ENCODE results near the gene BORCS5.

Gene BORCS5

DNA sequence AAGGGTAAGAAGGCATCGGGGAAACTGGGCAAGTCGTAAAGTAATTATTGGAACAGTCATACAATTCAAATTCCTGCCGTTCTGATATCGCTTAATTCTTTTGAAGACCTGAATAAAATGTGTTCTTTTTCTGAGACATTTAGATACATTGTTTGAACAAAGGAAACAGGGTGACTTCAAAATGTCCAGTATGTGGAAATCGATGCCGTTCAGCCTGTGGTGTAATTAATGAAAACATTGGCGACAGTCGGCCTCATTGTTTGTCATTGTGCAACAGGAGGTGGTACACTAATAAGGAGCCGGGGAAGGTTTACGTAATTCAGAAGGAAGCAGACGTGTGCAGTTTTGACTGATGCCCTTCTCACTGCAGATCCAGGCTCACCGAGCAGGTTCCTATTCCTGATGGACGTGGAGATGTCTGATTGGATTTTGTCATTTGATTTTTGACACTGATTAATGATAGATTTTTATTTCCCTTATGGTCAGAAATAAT, 92.7 kb downstream of the BORCS5 start:
- TF ChIP-seq, protein P1, sequence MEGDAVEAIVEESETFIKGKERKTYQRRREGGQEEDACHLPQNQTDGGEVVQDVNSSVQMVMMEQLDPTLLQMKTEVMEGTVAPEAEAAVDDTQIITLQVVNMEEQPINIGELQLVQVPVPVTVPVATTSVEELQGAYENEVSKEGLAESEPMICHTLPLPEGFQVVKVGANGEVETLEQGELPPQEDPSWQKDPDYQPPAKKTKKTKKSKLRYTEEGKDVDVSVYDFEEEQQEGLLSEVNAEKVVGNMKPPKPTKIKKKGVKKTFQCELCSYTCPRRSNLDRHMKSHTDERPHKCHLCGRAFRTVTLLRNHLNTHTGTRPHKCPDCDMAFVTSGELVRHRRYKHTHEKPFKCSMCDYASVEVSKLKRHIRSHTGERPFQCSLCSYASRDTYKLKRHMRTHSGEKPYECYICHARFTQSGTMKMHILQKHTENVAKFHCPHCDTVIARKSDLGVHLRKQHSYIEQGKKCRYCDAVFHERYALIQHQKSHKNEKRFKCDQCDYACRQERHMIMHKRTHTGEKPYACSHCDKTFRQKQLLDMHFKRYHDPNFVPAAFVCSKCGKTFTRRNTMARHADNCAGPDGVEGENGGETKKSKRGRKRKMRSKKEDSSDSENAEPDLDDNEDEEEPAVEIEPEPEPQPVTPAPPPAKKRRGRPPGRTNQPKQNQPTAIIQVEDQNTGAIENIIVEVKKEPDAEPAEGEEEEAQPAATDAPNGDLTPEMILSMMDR (IDR thresholded peaks at IDR 0.05; ENCODE audit: control extremely low read depth, extremely low read depth, low read depth, missing control alignments) = no peak
- CTCF ChIA-PET = no interaction called here
- POLR2A ChIA-PET = no interaction called here
- DNase-seq (ENCODE audit: extremely low spot score) = no peak

DNA sequence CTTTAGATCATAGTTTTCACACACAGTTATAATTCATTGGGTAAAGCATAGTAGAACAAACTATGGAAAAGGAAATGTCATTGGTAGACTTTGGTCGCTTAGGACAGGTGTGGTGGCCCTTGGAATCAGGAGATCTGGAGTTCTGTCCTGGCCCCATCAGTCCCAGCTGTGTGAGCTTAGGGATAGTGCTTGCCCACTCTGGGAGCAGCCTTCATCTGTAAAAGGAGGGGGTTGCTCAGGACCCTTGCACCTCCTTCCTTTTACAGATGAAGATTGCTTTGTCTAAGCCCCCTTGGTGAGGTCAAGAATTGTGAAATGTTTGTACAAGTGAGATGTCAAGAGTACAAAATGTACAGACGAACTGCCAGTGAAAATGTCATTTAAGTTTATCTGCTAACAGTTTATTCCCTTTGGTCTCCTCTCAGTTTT, 93.2 kb downstream of the BORCS5 start:
- no peak for DNase-seq (ENCODE audit: extremely low spot score)
- ChIA-PET CTCF (interaction anchor here (0.8 kb wide), 1 partner anchor 8 kb away, joined by 4 read pairs; no protein-coding TSS in a partner anchor), POLR2A (no interaction called here)
- TF ChIP-seq, protein P1 (IDR thresholded peaks at IDR 0.05; ENCODE audit: control extremely low read depth, extremely low read depth, low read depth, missing control alignments) = no peak

DNA sequence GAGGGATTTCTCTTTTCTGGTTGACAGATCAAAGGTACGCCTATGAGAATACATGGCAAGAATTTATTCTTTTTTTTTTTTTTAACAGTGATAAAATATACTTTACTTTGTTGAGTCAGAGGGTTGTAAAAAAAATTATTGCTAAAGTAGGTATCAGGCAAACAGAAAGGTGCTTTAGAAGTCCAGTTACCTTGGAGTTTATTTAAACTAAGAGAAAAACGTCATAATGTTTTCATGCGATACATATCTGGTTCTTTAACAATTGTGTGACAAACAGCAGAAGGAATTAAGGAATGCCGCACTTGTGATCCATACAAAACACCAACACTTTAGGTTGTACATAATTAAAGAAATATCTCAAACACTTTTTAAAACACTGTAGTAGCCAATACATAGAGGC, 94.2 kb downstream of the BORCS5 start:
- ChIA-PET CTCF (no interaction called here), POLR2A (interaction anchor here (0.7 kb wide), 1 partner anchor 39 kb away, joined by 6 read pairs; no protein-coding TSS in a partner anchor)
- DNase-seq (ENCODE audit: extremely low spot score) = no peak
- TF ChIP-seq, protein P1 (IDR thresholded peaks at IDR 0.05; ENCODE audit: control extremely low read depth, extremely low read depth, low read depth, missing control alignments) = no peak

DNA sequence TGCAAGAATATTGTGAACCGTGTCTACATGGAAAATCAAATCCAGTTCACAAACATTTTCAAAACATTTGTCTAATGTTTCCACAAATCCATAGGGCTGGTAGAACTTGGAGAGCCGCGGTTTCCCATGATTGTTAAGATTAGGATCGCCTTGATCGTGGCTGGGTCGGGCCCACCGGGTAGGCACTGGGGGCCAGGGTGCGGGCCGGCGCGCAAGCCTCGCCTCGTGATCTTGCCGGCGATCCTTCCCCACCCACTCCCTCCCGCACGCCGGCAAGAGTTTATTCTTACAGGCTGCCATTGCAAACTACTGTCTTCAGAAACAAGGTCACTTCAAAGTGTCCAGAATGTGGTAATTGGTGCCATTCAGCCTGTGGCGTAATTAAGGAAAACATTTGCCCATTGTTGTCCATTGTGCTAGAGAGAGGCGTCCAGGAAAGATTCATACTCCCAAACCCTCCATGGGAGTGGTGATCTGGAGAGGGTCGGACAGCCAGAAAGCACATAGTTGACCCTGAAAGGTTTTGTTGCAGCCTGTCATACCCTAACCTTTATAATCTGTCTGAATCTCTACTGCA, 95.5 kb downstream of the BORCS5 start:
- ChIA-PET CTCF (interaction anchor here (0.8 kb wide), 1 partner anchor 9 kb away, joined by 3 read pairs; no protein-coding TSS in a partner anchor), POLR2A (no interaction called here)

DNA sequence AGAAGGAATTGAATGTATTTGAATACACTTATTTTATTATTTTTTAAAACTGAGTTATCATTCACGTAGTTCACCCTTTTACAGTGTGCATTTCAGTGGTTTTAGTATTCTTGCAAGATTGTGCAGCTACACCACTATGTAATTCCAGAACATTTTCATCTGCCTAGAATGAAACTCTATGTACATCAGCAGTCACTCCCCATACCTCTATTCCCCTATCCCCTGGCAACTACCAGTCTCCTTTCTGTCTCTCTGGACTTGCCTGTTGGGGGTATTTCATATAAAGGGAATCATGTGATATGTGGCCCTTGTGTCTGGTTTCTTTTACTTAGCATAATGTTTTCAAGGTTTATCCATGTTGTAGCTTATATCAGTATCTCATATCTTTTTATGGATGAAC, 96.8 kb downstream of the BORCS5 start:
- TF ChIP-seq, protein P1 (IDR thresholded peaks at IDR 0.05; ENCODE audit: control extremely low read depth, extremely low read depth, low read depth, missing control alignments) = no peak
- no peak for DNase-seq (ENCODE audit: extremely low spot score)
- ChIA-PET CTCF (interaction anchor here (1.7 kb wide), 1 partner anchor 19 kb away, joined by 3 read pairs; no protein-coding TSS in a partner anchor), POLR2A (no interaction called here)

More for the DNA sequence above, 95.5 kb downstream of the BORCS5 start:
- TF ChIP-seq, protein P1 (IDR thresholded peaks at IDR 0.05; ENCODE audit: control extremely low read depth, extremely low read depth, low read depth, missing control alignments) = no peak
- no peak for DNase-seq (ENCODE audit: extremely low spot score)

DNA sequence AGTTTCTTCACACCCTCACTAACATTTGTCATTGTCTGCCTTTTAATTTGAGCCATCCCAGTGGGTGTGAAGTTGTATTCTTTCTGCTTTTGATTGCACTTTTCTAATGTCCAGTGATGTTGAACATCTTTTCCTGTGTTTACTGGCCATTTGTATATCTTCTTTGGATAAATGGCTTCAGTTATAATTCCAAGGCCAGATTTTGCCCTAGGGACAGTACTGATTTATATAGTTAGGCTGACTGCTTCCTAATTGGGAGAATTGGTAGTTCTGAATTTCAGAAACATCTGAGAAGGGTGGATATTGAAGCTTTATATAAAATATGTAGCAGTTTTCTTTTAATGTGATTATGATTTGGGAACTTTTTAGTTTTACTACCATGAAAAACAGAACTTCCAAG, 97.4 kb downstream of the BORCS5 start:
- TF ChIP-seq, protein P1 (IDR thresholded peaks at IDR 0.05; ENCODE audit: control extremely low read depth, extremely low read depth, low read depth, missing control alignments) = no peak
- DNase-seq (ENCODE audit: extremely low spot score) = no peak
- POLR2A ChIA-PET = no interaction called here
- CTCF ChIA-PET = interaction anchor here (1.2 to 1.7 kb wide), 5 partner anchors 10 to 23 kb away, joined by 3 to 5 read pairs (median 4); no protein-coding TSS in a partner anchor

Measured in GM10248 (cell line).